HepG2 (cell line): ENCODE data around the gene C5orf24. TPM values are rescaled to one million over a fixed set of nuclear protein-coding genes. Genes with fewer than 3 reads are reported as not detected.

ENCODE experiments used
- ARID4A ChIP-seq: sonication (generic); formaldehyde crosslinking; IDR thresholded peaks from 2 replicates; pipeline ENCODE4 v1.5.0; 2020; ENCODE audit warnings: mild to moderate bottlenecking, missing genetic modification reagents, borderline replicate concordance
- ATF6 ChIP-seq: sonication (generic); formaldehyde crosslinking; conservative IDR thresholded peaks from 2 replicates; pipeline ENCODE4 v1.4.0; 2020; ENCODE audit warnings: missing genetic modification reagents
- FLYWCH1 ChIP-seq: sonication (generic); formaldehyde crosslinking; IDR thresholded peaks from 2 replicates; pipeline ENCODE4 v1.8.1; 2023; ENCODE audit warnings: mild to moderate bottlenecking, missing genetic modification reagents
- GATAD1 ChIP-seq: IDR thresholded peaks from 2 replicates; pipeline ENCODE4 v1.6.1; 2016; ENCODE audit warnings: missing genetic modification reagents, missing compliant biosample characterization
- HNF4A ChIP-seq: sonication (generic); formaldehyde crosslinking; IDR thresholded peaks from 2 replicates; pipeline ENCODE4 v1.4.0; 2020; ENCODE audit warnings: missing genetic modification reagents
- HNF4G ChIP-seq, 2 experiments: sonication (generic) in 1 of 2; formaldehyde crosslinking in 1 of 2; IDR thresholded peaks; 2 replicates each; pipeline versions ENCODE4 v1.4.0 to v1.6.1; 2011 to 2020; ENCODE audit warnings: borderline replicate concordance in 2 of 2, low read depth in 2 of 2, mild to moderate bottlenecking in 2 of 2, low read length in 1 of 2, missing genetic modification reagents in 1 of 2, moderate library complexity in 1 of 2
- JUNB ChIP-seq: sonication (generic); formaldehyde crosslinking; IDR thresholded peaks from 2 replicates; pipeline ENCODE4 v1.8.0; 2022; ENCODE audit warnings: missing genetic modification reagents, mild to moderate bottlenecking, borderline replicate concordance
- KAT8 ChIP-seq: IDR thresholded peaks from 2 replicates; pipeline ENCODE4 v1.6.1; 2016; ENCODE audit warnings: missing genetic modification reagents, missing compliant biosample characterization
- LCORL ChIP-seq, 2 experiments: fragments of 450-650 bp in 1 of 2; sonication (generic) in 1 of 2; formaldehyde crosslinking in 1 of 2; IDR thresholded peaks; 2 replicates each; pipeline versions ENCODE4 v1.5.0 to v1.6.1; 2017 to 2020; ENCODE audit warnings: antibody characterized with exemption in 1 of 2, missing genetic modification reagents in 1 of 2
- PBX2 ChIP-seq: IDR thresholded peaks from 2 replicates; pipeline ENCODE4 v1.6.1; 2016; ENCODE audit warnings: control low read depth
- PBX3 ChIP-seq: sonication (generic); formaldehyde crosslinking; IDR thresholded peaks from 2 replicates; pipeline ENCODE4 v1.8.1; 2023; ENCODE audit warnings: missing genetic modification reagents, inconsistent platforms, borderline replicate concordance
- PCBP1 ChIP-seq: fragments of 200-400 bp; formaldehyde crosslinking; IDR thresholded peaks from 2 replicates; pipeline ENCODE4 v1.6.1; 2017; ENCODE audit warnings: mild to moderate bottlenecking, low read depth, low read length, borderline replicate concordance
- PLSCR1 ChIP-seq: sonication (generic); formaldehyde crosslinking; IDR thresholded peaks from 2 replicates; pipeline ENCODE4 v1.5.0; 2020; ENCODE audit warnings: missing genetic modification reagents, mild to moderate bottlenecking, borderline replicate concordance
- SATB2 ChIP-seq: sonication (generic); formaldehyde crosslinking; IDR thresholded peaks from 2 replicates; pipeline ENCODE4 v1.5.0; 2020; ENCODE audit warnings: missing genetic modification reagents
- SOX5 ChIP-seq: IDR thresholded peaks from 2 replicates; pipeline ENCODE4 v1.6.1; 2016; ENCODE audit warnings: borderline replicate concordance
- STAG1 ChIP-seq: sonication (generic); formaldehyde crosslinking; IDR thresholded peaks from 2 replicates; pipeline ENCODE4 v1.4.0; 2020; ENCODE audit warnings: missing genetic modification reagents
- ZBTB7B ChIP-seq: sonication (generic); formaldehyde crosslinking; IDR thresholded peaks from 2 replicates; pipeline ENCODE4 v1.4.0; 2020; ENCODE audit warnings: missing genetic modification reagents
- ZFP1 ChIP-seq: IDR thresholded peaks from 2 replicates; pipeline ENCODE4 v1.6.1; 2016
- ZNF331 ChIP-seq: sonication (generic); formaldehyde crosslinking; IDR thresholded peaks from 2 replicates; pipeline ENCODE4 v1.4.0; 2020; ENCODE audit warnings: missing genetic modification reagents
- ZNF703 ChIP-seq: sonication (generic); formaldehyde crosslinking; IDR thresholded peaks from 2 replicates; pipeline ENCODE4 v1.5.1; 2020; ENCODE audit warnings: missing genetic modification reagents, mild to moderate bottlenecking, moderate library complexity, borderline replicate concordance
- polyA plus RNA-seq, 8 experiments: library from polyadenylated mRNA; depleted of rRNA in 3 of 8; stranded (reverse) in 7 of 8; unstranded in 1 of 8; fragments of >200 nt; fragmentation: Illumina TruSeq in 4 of 8; extraction: Trizol in 4 of 8; gene quantifications; 2 replicates each; pipeline versions ENCODE4 v1.2.1 to v1.2.3, GENCODE V29; 2011 to 2016; ENCODE audit warnings: low read depth in 4 of 8, missing spikeins in 1 of 8, mixed read lengths in 1 of 8; ENCODE audit not compliant: insufficient read depth in 1 of 8
- total RNA-seq, 5 experiments: library from RNA; depleted of rRNA; stranded (reverse); fragments of >200 nt; fragmentation: Illumina TruSeq; extraction: Trizol; gene quantifications; 2 replicates each; pipeline ENCODE4 v1.2.3, GENCODE V29; 2016; ENCODE audit warnings: low read depth in 1 of 5

C5orf24 gene
- total and polyA plus RNA-seq, 2 of the 13 experiments (the other 11 are each of a cell fraction or from before 2014, with no cell fraction given): 34.6 to 41.5 TPM

- TF ChIP-seq STAG1 (CRISPR knock-in tag) (peak; percentile 68), ZNF703 (CRISPR knock-in tag) (no peak), KAT8 (CRISPR knock-in tag) (no peak), PBX3 (CRISPR knock-in tag) (0 out of 2 replicates have a peak, but pooled peaks have one; percentile 10), SATB2 (no peak), PCBP1 (no peak), PLSCR1 (CRISPR knock-in tag) (no peak), LCORL (IDR thresholded peaks at IDR 0.05) (no peak), LCORL (CRISPR knock-in tag; IDR thresholded peaks at IDR 0.05) (no peak), JUNB (no peak), FLYWCH1 (CRISPR knock-in tag) (no peak), ZBTB7B (CRISPR knock-in tag) (no peak), ZNF331 (CRISPR knock-in tag) (no peak), ATF6 (CRISPR knock-in tag) (no peak), ARID4A (CRISPR knock-in tag) (peak; percentile 62; the same call in 1 of the 2 replicates), GATAD1 (CRISPR knock-in tag) (peak; percentile 27; the same call in 1 of the 2 replicates), SOX5 (no peak), HNF4G (IDR thresholded peaks at IDR 0.05; ENCODE audit: borderline replicate concordance, low read depth, low read length) (peak; percentile 4; the same call in 1 of the 2 replicates), HNF4G (CRISPR knock-in tag; IDR thresholded peaks at IDR 0.05; ENCODE audit: borderline replicate concordance, low read depth) (no peak), HNF4A (CRISPR knock-in tag) (no peak), ZFP1 (CRISPR knock-in tag) (no peak), PBX2 (CRISPR knock-in tag) (no peak)
These were observed 59.7 kb downstream of the C5orf24 start (continued) for GRCh38 chr5:134905246-134905996.
